ENCODE data around the gene ZNF496.
"Not testable (repeated sequence)": the region's sequence is repeated elsewhere in the genome, so short reads cannot be mapped to it uniquely, and the experiment has no call there.

ZNF496 gene

DNA sequence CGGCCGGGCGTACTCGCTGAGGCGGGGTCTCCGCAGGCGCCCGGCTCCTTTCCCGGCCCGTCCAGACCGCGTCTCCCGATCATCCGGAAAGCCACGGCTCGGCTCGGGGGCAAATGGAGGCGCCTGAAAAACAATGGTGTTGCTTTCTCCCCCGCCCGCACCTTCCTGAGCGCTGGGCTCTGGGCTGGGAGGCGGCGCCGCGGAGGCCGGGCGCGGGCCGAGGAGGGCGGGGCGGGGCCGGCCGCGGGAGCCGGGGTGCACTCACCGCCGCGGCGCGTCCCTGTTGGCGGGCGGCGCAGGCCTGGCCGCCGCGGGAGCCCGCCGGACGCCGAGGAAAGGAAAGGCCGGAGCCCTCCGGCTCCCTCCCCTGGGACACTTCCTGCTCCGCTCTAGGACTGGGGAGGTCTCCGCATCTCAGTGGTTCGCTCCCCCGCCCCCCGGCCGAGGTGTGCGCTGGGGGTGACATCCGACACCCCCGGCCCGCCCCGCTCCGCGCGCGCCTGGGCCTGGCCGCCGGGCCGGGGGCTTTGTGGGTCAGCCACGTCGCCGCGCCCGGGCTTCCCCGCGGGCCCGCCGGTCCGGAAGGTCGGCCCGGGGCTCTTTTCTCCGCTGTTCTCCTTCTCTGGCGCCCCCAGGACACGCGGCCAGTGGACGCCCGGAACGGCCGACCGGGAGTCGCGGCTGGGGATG is at the start of gene ZNF496:
ZNF496 (minus strand) TSS at position 343 of the 690 bp plus-strand sequence. CDS start 2,289 bp downstream, outside the sequence.
- peak; percentile 28 for DNase-seq

DNA sequence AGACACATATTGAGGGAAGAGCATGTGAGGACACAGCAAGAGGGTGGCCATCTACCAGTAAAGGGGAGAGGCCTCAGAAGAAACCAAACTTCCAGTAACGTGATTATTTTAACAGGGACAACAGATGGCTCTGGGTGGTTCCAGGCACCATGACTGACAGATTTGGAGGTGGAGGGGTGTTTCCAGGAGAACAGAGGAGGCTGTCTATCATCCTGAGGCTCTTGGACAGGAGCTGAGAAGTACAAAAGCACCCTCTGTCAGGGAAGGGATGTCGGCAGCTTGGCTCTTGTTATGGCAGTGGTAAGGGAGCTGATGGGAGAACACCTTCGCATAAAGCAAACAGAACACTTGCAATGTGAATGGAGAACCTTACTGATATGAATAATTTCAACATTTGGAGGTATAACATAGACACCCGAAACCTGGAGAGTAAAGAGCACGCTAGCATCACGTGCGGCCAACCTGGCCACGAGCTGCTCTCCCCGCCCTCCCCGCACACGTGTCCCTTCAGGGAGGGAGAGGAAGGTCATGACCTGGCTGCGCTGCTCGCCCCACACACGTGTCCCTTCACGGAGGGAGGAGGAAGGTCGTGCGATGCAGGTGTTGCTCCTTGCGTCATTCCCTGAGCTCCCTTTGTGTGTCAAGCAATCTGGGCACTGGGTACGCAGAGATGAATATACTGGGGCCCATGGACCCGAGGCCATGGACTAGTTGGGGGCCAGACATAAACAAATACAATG is 46.8 kb upstream of the ZNF496 start:
- no peak for DNase-seq

DNA sequence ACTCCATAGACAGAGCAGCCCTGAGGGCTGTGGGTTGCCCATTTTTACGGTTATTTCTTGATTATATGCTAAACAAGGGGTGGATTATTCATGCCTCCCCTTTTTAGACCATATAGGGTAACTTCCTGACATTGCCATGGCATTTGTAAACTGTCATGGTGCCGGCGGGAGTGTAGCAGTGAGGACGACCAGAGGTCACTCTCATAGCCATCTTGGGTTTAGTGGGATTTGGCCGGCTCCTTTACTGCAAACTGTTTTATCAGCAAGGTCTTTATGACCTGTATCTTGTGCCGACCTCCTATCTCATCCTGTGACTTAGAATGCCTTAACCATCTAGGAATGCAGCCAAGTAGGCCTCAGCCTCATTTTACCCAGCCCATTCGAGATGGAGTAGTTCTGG is 46.0 kb upstream of the ZNF496 start:
- DNase-seq = not testable (repeated sequence)

DNA sequence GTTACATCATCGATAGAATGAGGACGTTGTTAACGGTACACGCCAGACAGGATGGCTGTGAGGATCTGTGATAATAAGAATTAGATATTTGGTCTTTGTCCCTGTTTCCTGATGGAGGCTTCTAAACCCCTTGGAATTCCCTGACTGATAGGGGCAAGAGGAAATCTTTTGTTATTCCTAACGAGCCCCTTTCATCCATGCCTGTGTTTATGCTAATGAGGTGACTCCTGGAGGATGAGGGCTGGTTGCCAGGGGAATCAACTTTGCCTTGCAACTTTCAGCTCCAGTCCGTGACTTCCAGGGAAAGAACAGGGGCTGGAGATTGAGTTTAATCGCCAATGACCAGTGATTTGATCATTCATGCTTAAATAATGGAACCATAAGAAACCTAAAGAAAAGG is 45.0 kb upstream of the ZNF496 start:
- no peak for DNase-seq

DNA sequence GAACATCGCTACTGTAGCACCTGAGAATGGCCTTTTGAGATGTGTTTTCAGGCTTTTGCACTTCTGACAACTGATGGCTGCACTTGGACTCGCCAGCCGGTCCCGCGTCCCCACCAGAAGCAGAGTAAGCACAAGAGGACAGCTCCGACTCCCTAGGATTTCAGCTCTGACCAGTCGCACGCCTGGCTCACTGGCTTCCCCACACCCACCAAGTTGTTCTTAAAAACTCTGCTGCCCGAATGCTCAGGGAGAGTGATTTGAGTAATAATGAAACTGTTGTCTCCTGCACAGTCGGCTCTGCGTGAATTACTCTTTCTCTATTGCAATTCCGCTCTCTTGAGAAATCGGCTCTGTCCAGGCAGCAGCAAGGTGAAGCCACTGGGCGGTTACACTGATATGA is 44.1 kb upstream of the ZNF496 start:
- no peak for DNase-seq

DNA sequence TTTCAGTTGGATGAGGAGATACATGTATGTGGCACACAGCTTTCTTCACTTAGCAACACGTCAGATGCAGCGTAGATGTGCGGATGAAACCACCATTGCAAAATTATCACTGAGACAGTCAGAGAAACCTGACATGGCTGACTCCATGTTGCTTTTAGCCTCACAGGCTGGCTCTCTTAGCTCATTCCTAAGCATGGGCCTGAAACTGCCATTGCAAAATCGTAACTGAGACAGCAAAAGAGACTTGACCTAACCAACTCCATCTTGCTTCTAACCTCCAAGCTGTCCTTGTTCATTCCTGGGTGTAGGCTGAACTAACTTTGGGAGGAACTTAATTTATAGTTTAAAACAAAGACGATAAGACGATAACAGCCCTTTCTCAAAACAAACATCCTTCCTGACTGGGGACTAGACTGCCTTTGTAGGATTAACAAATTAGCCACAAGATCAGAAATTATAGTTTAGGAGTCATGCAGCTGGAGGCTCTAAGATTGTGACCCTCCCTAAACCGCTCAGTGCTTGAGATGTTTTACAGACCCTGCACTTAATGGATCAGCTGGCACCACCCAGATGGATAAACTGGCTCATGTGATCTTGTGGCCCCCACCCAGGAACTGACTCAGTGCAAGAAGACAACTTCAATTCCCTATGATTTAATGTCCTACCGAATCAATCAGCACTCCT is 43.1 kb upstream of the ZNF496 start:
- not testable (repeated sequence) for DNase-seq

DNA sequence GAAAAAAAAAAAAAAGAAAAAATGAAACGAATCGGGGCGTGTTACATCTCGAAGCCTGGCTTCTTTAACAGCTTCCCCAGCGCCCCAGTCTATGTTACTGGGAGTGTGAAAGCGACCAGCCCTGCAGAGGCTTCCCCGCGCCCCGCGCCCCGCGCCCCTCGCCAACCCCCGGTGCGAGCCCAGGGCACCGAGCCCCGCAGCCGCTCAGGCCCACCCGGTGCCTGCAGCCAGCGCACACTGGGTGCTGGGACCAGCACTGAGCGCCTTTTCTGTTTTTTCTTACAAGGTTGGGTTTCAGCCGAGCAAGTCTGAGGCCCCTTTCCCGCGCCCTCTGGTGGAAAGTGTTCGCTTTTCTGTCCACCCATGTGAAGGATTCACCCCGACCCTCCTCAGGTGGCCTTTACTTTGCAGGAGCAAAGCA is 42.1 kb upstream of the ZNF496 start:
- DNase-seq = no peak

DNA sequence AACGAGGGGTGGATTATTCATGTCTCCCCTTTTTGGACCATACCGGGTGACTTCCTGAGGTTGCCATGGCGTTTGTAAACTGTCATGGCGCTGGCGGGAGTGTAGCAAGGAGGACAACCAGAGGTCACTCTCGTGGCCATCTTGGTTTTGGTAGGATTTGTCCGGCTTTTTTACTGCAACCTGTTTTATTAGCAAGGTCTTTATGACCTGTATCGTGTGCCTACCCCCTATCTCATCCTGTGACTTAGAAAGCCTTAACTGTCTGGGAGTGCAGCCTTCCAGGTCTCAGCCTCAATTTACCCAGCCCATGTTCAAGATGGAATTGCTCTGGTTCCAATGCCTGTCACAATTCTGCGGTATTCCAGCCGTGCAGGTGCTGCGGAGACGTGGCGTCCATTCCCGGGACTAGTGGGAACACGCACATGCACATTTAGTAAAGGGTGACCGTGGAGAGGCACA is 40.2 kb upstream of the ZNF496 start:
- no peak for DNase-seq

DNA sequence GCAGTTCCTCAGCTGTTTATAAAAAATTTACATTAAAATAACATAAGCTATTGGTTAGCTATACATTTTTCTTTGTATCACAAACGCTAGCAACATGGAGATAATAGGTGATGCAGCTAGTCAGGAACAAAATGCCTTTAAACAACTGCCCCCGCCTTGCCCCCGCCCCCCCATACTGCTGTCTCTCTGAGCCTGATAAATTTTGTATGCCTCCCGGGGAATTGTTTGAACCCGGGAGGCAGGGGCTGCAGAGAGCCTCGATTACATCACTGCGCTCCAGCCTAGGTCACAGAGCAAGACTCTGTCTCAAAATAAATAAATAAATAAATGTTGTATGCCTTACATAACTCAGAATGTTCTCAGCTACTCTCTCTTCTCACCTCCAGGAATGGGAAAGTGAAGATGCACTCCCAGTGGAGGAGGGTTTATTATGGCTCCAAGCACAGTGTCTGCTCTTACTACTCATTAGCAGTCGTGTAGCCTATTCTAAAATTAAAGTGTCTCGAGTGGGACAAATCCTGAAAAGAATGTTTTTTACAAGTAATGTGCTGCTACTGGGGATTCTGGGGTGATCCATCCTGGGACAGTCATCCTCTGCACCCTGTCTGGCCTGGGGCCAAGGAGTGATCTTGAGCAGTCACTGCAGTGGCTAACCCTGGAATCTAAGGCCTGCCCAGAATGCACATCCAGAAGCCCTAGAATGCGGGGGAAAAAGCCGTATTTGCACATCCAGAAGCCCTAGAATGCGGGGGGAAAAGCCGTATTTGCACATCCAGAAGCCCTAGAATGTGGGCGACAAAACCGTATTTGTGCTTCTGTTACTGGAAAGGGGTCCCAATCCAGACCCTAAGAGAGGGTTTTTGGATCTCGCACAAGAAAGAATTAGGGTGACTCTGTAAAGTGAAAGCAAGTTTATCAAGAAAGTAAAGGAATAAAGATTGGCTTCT is 39.4 kb upstream of the ZNF496 start:
- no peak for DNase-seq

DNA sequence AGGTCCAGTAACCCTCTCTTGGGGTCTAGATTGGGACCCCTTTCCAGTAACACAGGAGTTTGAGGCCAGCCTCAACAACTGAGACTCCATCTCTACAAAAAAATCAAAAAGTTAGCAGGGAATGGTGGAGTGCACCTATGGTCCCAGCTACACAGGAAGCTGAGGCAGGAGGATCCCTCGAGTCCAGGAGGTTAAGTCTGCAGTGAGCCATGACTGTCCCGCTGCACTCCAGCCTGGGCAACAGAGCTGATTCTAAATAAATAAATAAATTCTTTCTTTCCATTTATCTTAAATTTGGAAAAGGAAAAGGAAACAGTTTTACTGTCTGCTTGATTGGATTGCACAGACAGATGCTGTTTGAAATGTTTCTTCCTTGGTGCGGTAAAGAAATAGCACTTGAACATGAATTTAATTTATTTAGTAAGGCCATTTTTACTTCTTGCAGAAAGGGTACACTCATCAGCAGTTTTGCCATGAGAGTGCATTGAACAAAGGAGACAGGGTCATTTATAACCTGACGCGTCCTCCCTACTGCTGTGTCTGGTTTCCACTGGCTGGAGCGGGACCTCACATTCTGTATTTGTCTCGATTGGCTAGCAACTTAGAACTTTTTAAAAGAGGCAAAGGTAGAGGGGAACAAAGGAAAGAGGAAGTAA is 37.0 kb upstream of the ZNF496 start:
- DNase-seq = no peak

DNA sequence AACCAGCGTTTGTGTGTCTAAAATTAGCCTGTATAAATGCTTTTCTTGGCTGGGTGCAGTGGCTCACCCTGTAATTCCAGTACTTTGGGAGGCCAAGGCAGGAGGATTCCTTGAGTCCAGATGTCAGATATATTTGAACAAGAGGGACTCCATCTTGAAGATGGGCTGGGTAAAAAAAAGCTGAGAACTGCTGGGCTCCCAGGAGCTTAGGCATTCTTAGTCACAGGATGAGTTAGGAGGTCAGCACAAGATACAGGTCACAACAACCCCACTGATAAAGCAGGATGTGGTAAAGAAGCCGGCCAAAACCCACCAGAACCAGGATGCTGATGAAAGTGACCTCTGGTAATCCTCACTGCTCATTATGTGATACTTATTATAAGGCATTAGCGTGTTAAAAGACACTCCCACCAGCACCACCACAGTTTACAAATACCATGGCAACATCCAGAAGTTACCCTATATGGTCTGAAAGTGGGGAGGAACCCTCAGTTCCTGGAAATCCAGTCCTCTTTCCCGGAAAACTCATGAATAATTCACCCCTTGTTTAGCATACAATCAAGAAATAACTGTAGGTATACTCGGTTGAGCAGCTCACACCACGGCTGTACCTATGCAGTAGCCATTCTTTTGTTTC is 36.2 kb upstream of the ZNF496 start:
- DNase-seq = no peak

DNA sequence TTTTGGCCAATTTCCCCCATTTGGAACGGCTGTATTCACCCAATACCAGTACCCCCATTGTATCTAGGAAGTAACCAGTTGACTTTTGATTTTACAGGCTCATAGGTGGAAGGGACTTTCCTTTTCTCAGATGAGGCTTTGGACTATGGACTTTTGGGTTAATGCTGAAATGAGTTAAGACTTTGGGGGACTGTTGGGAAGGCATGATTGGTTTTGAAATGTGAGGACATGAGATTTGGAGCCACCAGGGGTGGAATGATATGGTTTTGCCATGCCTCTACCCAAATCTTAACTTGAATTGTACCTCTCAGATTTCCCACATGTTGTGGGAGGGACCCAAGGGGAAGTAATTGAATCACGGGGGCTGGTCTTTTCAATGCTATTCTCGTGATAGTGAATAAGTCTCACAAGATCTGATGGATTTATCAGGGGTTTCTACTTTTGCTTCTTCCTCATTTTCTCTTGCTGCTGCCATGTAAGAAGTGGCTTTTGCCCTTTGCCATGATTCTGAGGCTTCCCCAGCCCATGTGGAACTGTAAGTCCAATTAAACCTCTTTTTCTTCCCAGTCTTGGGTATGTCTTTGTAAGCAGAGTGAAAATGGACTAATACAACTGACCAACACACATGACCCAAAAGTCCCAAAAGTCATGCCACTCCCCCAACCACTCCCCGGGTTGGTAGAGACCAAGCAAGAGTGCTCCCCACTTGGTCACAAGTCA is 35.4 kb upstream of the ZNF496 start:
- no peak for DNase-seq

DNA sequence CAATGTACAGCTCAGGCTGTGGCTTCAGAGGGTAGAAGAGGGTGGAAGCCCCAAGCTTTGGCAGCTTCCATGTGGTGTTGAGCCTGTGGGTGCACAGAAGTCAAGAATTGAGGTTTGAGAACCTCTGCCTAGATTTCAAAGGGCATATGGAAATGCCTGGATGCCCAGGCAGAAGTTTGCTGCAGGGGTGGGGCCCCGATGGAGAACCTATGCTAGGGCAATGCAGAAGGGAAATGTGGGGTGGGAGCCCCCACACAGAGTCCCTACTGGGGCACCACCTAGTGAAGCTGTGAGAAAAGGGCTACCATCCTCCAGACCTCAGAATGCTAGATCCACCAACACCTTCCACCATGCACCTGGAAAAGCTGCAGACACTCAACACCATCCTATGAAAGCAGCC is 34.7 kb upstream of the ZNF496 start:
- DNase-seq = not testable (repeated sequence)

DNA sequence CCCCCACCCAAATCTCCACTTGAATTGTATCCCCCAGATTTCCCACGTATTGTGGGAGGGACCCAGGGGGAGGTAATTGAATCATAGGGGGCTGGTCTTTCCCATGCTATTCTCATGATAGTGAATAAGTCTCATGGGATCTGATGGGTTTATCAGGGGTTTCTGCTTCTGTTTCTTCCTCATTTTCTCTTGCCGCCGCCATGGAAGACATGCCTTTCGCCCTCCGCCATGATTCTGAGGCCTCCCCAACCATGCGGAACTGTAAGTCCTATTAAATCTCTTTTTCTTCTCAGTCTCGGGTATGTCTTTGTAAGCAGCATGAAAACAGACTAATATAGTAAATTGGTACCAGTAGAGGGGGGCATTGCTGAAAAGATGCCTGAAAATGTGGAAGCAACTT is 33.4 kb upstream of the ZNF496 start:
- no peak for DNase-seq

DNA sequence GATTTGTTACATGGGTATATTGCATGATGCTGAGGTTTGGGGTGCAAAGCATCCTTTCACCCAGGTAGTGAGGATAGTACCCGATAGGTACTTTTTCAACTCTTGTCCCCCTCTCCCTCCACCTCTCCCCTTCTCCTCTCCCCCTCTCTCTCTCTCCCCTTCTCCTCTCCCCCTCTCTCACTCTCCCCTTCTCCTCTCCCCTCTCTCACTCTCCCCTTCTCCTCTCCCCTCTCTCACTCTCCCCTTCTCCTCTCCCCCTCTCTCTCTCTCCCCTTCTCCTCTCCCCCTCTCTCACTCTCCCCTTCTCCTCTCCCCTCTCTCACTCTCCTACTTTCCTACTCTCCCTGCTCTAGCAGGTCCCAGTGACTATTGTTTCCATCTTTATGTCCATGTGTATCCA is 31.3 kb upstream of the ZNF496 start:
- DNase-seq = not testable (repeated sequence)

DNA sequence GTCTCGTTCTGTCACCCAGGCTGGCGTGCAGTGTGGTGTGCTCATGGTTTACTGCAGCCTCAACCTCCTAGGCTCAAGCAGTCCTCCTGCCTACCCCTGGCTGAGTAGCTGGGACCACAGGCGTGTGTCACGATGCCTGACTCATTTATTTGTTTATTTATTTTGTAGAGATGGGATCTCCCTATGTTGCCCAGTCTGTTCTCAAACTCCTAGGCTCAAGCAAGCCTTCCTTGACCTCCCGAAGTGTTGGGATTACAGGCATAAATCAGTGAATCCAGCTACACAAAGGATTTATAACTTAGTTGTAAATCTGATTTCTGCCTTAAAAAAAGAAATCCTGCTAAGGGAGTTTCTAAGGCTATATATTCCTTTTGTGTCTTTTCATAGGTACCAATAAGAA is 30.5 kb upstream of the ZNF496 start:
- DNase-seq = no peak

DNA sequence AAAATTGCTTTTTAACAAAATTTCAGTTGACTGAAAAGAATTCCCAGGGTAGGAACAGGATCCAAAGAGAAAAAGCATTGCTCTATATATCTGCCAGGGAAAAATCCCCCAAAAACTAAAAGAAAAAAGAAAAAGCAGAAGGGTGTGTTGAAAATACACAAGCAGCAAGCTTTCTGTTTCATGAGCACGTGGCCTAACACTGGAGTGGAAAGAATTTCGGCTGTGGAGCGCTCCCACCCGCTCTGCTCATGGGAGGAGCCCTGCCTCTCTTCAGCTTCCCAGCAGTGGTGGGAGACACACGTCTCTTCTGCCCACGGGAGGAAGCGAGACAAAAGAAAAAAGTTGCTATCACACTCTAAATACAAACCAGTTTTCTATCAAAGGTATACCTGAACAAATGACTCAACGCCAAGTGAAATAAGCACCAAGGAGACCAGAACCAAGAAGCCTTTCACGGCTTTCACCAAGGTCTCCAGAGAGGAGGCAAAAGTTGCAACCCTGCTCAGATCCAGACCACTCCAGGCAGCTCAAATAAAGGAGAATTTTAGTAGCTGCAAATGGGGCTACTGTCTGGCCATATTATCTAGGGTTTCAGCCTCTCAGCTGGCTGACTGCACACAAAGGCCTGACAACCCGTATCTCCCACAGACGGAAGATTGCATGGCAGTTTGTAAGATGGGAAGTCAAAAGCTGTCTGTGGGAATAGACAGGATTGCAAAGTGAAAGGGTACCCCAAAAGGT is 29.5 kb upstream of the ZNF496 start:
- no peak for DNase-seq

DNA sequence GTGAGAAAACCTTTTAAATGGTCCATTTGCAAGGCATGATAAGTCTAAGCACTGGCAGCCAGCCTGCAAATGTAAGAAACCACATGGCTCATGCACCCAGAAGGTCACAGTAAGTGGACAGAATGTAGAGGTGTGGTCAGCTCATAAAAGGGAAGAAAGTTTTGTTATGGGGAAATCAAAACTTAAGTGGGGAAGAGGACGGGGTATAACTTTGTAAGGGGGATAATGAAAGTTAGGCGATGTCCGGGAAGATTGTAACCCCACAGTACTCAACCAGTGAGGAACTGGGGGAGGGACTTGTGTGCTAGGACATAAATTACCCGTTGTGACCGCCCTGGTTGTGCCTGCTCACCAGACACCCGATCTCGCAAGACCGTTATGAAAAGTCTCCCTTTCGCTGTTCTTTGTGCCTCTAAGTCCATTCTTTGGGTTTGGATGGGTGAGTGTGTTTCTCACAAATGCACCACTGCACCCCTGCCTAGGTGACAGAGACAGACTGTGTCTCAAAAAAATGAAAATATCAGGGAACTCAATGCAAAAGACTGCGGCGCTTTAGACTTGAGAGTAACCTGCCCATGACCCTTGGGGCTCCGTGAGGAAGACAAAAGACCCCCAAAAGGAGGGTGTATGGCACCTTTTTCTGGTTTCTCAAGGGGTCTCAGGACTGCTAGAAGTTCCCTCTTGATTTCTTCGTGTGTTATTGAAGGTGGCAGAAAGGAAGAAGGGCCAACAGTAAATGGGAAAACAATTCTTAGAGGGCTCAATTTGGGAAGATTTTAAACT is 28.6 kb upstream of the ZNF496 start:
- no peak for DNase-seq

DNA sequence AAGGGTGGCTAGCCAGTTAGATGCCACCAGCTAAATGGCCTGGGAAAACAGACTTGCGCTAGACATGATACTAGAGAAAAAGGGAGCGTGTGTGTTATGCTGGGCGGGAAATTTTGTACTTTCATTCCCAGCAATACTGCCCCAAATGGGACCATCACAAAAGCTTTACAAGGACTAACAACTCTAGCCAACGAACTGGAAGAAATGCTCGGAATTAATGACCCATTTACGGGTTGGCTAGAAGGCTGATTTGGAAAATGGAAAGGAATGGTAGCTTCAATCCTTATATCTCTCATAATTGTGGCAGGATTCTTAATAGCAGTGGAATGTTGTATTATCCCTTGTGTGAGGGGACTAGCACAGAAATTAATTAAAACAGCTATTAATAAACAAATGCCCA is 27.9 kb upstream of the ZNF496 start:
- DNase-seq = no peak

All from NCI-H1417 treated with DMSO at 0.1 percent for 48 hours (cell line).